OCI-LY3 (cell line): Measurements from ENCODE around the gene SCAF11.

Experiments used
- H2AFZ ChIP-seq: fragments of 200-600, 300-600 bp; shearing (Covaris generic); 2 replicates; pipeline ENCODE4 v1.6.0; 2014; ENCODE audit warnings: antibody characterized with exemption, low read depth, low read length
- H3K27ac ChIP-seq: fragments of 200-600, 300-600 bp; sonication (generic); 2 replicates; pipeline ENCODE4 v1.5.1; 2014; ENCODE audit warnings: mild to moderate bottlenecking, low read length, moderate library complexity, mixed read lengths
- H3K27me3 ChIP-seq: fragments of 200-600, 300-600 bp; sonication (generic); 2 replicates; pipeline ENCODE4 v1.6.1; 2014; ENCODE audit warnings: low read depth, low read length, mixed read lengths
- H3K36me3 ChIP-seq: fragments of 200-600, 300-600 bp; sonication (generic); replicated peaks from 2 replicates; pipeline ENCODE3; 2014; ENCODE audit warnings: low read depth, low read length, mixed read lengths
- H3K4me1 ChIP-seq: fragments of 300-600, 200-600 bp; sonication (generic); 2 replicates; pipeline ENCODE4 v1.6.1; 2014; ENCODE audit warnings: low read length, mixed read lengths
- H3K4me2 ChIP-seq: fragments of 200-600, 300-600 bp; sonication (generic); 2 replicates; pipeline ENCODE4 v1.6.1; 2014; ENCODE audit warnings: low read length, mixed read lengths
- H3K4me3 ChIP-seq: fragments of 300-600, 200-600 bp; sonication (generic); 2 replicates; pipeline ENCODE4 v1.5.1; 2014; ENCODE audit warnings: antibody characterized with exemption, mild to moderate bottlenecking, low read length, moderate library complexity
- H3K79me2 ChIP-seq: fragments of 300-600, 200-600 bp; shearing (Covaris generic); 2 replicates; pipeline ENCODE4 v1.6.1; 2014; ENCODE audit warnings: mild to moderate bottlenecking, low read length, mixed read lengths
- H3K9ac ChIP-seq: fragments of 300-600, 200-600 bp; shearing (Covaris generic); 2 replicates; pipeline ENCODE4 v1.6.0; 2014; ENCODE audit warnings: mild to moderate bottlenecking, low read length, moderate library complexity
- H3K9me3 ChIP-seq: fragments of 200-600, 300-600 bp; shearing (Covaris generic); 2 replicates; pipeline ENCODE4 v1.6.1; 2014; ENCODE audit warnings: low read length, mixed read lengths; ENCODE audit not compliant: insufficient read depth
- H4K20me1 ChIP-seq: fragments of 200-600, 300-600 bp; sonication (generic); 2 replicates; pipeline ENCODE4 v1.6.1; 2016; ENCODE audit warnings: low read length, mixed read lengths; ENCODE audit not compliant: insufficient read depth
- EZH2phosphoT487 ChIP-seq: fragments of 200-600 bp; shearing (Covaris generic); IDR thresholded peaks from 2 replicates; pipeline ENCODE4 v1.6.1; 2018; ENCODE audit warnings: antibody characterized with exemption, mixed run types, low read depth
- TF ChIP-seq, protein P1 (sequence below): fragments of 200-600, 300-600 bp; sonication (generic); IDR thresholded peaks from 2 replicates; pipeline ENCODE4 v1.5.1; 2014; ENCODE audit warnings: antibody characterized with exemption, low read length, low read depth

The SCAF11 gene

DNA sequence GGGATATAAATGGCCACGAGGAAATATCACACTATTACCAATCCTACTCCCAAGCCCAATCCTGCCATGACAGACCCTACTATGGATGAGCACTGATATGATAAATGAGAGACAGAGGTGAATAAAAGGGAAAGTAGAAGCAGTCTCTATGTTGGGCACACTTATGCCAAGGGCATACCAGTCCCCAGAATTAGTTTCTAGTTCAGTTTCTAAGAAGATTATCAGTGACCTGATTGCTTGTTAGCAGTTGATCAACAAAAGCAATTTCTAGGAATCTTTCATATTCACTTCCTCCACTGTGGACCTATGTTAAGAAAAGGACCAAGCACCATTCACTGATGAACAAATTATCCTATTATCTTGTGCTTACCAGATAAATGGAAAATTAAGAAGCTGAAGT is 20.0 kb downstream of the SCAF11 start:
- peaks cover 56% of the 10 kb centered on the region for H3K36me3 ChIP-seq

DNA sequence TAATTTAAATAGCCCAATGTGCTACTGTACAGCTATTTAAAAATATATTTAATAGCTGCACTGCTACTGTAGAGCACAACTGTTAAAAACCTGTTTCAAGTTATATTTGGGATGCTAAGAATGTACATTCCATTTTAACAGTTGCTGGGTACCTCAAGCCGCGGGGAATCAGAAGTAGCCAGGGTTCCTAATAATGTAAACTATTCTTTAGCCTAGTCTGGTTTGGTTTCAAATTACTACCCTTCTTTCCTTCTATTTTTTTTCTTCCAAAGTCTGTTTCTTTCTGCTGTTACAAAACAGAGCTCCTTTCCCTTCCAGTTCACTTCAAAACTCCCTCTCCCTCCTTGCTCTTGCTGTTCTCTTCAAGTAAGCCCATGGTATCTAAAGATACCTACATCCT is 21.3 kb downstream of the SCAF11 start:
- Histone ChIP-seq H3K9ac (no peak overlapping the region), H2AFZ (no peak overlapping the region), H3K9me3 (no peaks in the 10 kb centered on the region), H3K4me2 (no peak overlapping the region), H3K4me1 (peaks cover 11% of the 10 kb centered on the region), H4K20me1 (peaks cover 91% of the 10 kb centered on the region), H3K36me3 (peaks cover 55% of the 10 kb centered on the region), H3K79me2 (peaks cover 98% of the 10 kb centered on the region), H3K4me3 (no peak overlapping the region), H3K27ac (no peak overlapping the region), H3K27me3 (no peaks in the 10 kb centered on the region)
- TF ChIP-seq, protein P1, sequence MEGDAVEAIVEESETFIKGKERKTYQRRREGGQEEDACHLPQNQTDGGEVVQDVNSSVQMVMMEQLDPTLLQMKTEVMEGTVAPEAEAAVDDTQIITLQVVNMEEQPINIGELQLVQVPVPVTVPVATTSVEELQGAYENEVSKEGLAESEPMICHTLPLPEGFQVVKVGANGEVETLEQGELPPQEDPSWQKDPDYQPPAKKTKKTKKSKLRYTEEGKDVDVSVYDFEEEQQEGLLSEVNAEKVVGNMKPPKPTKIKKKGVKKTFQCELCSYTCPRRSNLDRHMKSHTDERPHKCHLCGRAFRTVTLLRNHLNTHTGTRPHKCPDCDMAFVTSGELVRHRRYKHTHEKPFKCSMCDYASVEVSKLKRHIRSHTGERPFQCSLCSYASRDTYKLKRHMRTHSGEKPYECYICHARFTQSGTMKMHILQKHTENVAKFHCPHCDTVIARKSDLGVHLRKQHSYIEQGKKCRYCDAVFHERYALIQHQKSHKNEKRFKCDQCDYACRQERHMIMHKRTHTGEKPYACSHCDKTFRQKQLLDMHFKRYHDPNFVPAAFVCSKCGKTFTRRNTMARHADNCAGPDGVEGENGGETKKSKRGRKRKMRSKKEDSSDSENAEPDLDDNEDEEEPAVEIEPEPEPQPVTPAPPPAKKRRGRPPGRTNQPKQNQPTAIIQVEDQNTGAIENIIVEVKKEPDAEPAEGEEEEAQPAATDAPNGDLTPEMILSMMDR, result no peak
- TF ChIP-seq EZH2phosphoT487, result no peak

More for the DNA sequence above, 20.0 kb downstream of the SCAF11 start:
- TF ChIP-seq EZH2phosphoT487, result no peak
- TF ChIP-seq, protein P1, result no peak
- peaks cover 11% of the 10 kb centered on the region for H3K4me1 ChIP-seq
- no peak overlapping the region for H3K4me2 ChIP-seq
- H3K4me3 ChIP-seq, result no peak overlapping the region
- H2AFZ ChIP-seq, result no peak overlapping the region
- H3K27ac ChIP-seq, result no peak overlapping the region
- no peak overlapping the region for H3K9ac ChIP-seq
- H4K20me1 ChIP-seq, result peaks cover 94% of the 10 kb centered on the region
- peaks cover 98% of the 10 kb centered on the region for H3K79me2 ChIP-seq
- H3K9me3 ChIP-seq, result no peaks in the 10 kb centered on the region
- no peaks in the 10 kb centered on the region for H3K27me3 ChIP-seq

DNA sequence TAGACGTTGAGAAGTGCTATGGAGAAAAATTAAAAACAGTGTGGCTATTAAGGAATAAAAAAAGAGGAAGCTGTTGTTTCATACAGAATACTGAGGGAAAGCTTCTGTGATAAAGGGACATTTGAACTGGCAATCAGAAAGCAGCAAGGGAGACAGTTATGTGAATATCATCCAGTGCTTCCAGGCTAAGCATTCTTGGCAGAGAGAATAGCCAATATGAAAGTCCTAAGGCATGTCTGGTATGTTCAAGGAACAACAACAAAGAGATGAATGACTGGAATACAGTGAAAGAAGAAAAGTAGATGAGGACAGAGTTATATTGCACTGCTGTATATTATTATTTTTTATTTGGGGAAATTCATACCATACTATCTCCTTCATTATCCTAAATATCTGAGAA is 23.9 kb downstream of the SCAF11 start:
- no peak for TF ChIP-seq EZH2phosphoT487
- TF ChIP-seq, protein P1, result no peak
- H4K20me1 ChIP-seq, result peaks cover 86% of the 10 kb centered on the region

DNA sequence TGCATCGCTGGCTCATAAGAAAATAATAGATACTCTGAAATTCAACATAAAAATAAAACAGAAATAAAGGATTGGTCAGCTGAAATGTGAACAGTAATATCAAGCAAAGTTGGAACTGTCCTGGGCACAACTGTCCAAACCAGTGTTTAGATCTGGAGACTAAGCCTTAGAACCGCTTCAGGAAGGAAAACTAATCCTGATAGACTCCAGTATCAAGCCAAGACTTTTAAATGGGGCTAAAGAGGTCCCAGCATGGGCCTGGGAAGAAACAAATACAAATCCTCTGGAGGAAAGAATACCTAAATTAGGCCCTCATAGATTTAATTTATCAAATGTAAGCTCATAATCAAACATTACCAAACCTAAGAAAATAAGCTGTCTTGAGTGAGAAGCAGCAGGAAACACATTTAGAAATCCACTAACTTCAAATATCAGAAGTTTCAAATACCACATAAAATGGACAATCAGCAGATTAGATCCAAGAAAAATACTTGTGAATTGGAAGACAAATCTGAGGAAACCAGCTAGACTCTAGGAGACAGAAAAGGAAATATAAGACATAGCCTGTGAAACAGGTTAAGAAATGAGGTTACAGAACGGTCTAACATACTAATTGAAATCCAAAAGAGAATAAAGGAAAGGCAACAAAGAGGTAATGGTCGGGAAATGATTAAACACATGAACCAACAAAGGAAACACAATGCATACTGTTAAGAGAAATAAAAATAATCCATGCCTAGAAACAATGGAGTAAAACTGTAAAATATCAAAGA is 27.6 kb downstream of the SCAF11 start:
- no peak overlapping the region for H3K27ac ChIP-seq
- H3K9ac ChIP-seq, result no peak overlapping the region
- H3K79me2 ChIP-seq, result peaks cover 85% of the 10 kb centered on the region
- no peak overlapping the region for H3K4me3 ChIP-seq
- no peaks in the 10 kb centered on the region for H3K9me3 ChIP-seq
- no peaks in the 10 kb centered on the region; the same call in 1 of the 2 replicates for H3K4me1 ChIP-seq
- H3K4me2 ChIP-seq, result no peak overlapping the region
- no peak overlapping the region for H2AFZ ChIP-seq
- H3K27me3 ChIP-seq, result no peaks in the 10 kb centered on the region
- H4K20me1 ChIP-seq, result peaks cover 58% of the 10 kb centered on the region
- TF ChIP-seq, protein P1, result no peak
- no peak for TF ChIP-seq EZH2phosphoT487
- H3K36me3 ChIP-seq, result peaks cover 62% of the 10 kb centered on the region

More for the DNA sequence above, 23.9 kb downstream of the SCAF11 start:
- Histone ChIP-seq H2AFZ (no peak overlapping the region), H3K4me1 (no peaks in the 10 kb centered on the region; the same call in 1 of the 2 replicates), H3K4me3 (no peak overlapping the region), H3K36me3 (peaks cover 56% of the 10 kb centered on the region), H3K27ac (no peak overlapping the region), H3K79me2 (peaks cover 100% of the 10 kb centered on the region), H3K4me2 (no peak overlapping the region), H3K9me3 (no peaks in the 10 kb centered on the region), H3K9ac (no peak overlapping the region), H3K27me3 (no peaks in the 10 kb centered on the region)
